Nephron progenitor cell (in vitro differentiated cells): ENCODE data around the gene LATS2.
A peak's percentile ranks its signal among the peaks of the same experiment; 100 is the strongest.
"Not testable (repeated sequence)": the region's sequence is repeated elsewhere in the genome, so short reads cannot be mapped to it uniquely, and the experiment has no call there.

ENCODE experiments used
- DNase-seq: peaks from one replicate; pipeline ENCODE4 v3.0.0; 2021
- H3K27ac Mint-ChIP-seq: 2 replicates; pipeline ENCODE4 v1.8.0; 2021; ENCODE audit warnings: mild to moderate bottlenecking, moderate library complexity, mixed read lengths
- H3K27me3 Mint-ChIP-seq: 2 replicates; pipeline ENCODE4 v1.8.0; 2021; ENCODE audit warnings: mild to moderate bottlenecking, low read depth, mixed read lengths; ENCODE audit not compliant: poor library complexity
- H3K36me3 Mint-ChIP-seq: 2 replicates; pipeline ENCODE4 v1.8.0; 2021; ENCODE audit warnings: low read depth, mixed read lengths
- H3K4me1 Mint-ChIP-seq: 2 replicates; pipeline ENCODE4 v1.8.0; 2021; ENCODE audit warnings: mixed read lengths
- H3K4me3 Mint-ChIP-seq: 2 replicates; pipeline ENCODE4 v1.8.0; 2021; ENCODE audit warnings: mild to moderate bottlenecking, moderate library complexity, mixed read lengths
- H3K9me3 Mint-ChIP-seq: 2 replicates; pipeline ENCODE4 v1.8.0; 2021; ENCODE audit warnings: mild to moderate bottlenecking, moderate library complexity, mixed read lengths
- CTCF ChIP-seq: fragments of 200-600 bp; sonication (generic); IDR thresholded peaks from 2 replicates; pipeline ENCODE4 v1.5.0; 2021; ENCODE audit warnings: antibody characterized with exemption

Gene LATS2

GRCh38 chr13:20939662-20940061 lies 121.7 kb downstream of the LATS2 start:
- Mint-ChIP-seq H3K27ac (no peak overlapping the region), H3K36me3 (no peaks in the 10 kb centered on the region), H3K27me3 (peaks cover 11% of the 10 kb centered on the region), H3K4me1 (peaks cover 14% of the 10 kb centered on the region), H3K9me3 (no peaks in the 10 kb centered on the region), H3K4me3 (no peak overlapping the region)
- no peak for DNase-seq
- no peak for TF ChIP-seq CTCF

GRCh38 chr13:20938302-20938701 lies 123.1 kb downstream of the LATS2 start:
- Mint-ChIP-seq H3K9me3 (no peaks in the 10 kb centered on the region), H3K36me3 (no peaks in the 10 kb centered on the region), H3K4me1 (peaks cover 8% of the 10 kb centered on the region), H3K4me3 (no peak overlapping the region), H3K27me3 (peaks cover 6% of the 10 kb centered on the region), H3K27ac (no peak overlapping the region)
- DNase-seq = no peak
- TF ChIP-seq CTCF = no peak

GRCh38 chr13:20927596-20928257 lies 133.7 kb downstream of the LATS2 start:
- Mint-ChIP-seq H3K27me3 (peaks cover 2% of the 10 kb centered on the region), H3K4me1 (no peaks in the 10 kb centered on the region), H3K9me3 (no peaks in the 10 kb centered on the region), H3K36me3 (no peaks in the 10 kb centered on the region), H3K4me3 (no peak overlapping the region), H3K27ac (no peak overlapping the region)
- TF ChIP-seq CTCF = no peak
- no peak for DNase-seq

- not testable (repeated sequence) for DNase-seq, H3K4me1 Mint-ChIP-seq, H3K9me3 Mint-ChIP-seq, H3K27me3 Mint-ChIP-seq, H3K36me3 Mint-ChIP-seq, H3K27ac Mint-ChIP-seq, H3K4me3 Mint-ChIP-seq
These were observed 136.0 kb downstream of the LATS2 start for GRCh38 chr13:20925395-20925790.

GRCh38 chr13:20924758-20925394 lies 136.5 kb downstream of the LATS2 start:
- no peaks in the 10 kb centered on the region for H3K36me3 Mint-ChIP-seq
- no peaks in the 10 kb centered on the region for H3K9me3 Mint-ChIP-seq
- peaks cover 7% of the 10 kb centered on the region for H3K27me3 Mint-ChIP-seq
- no peaks in the 10 kb centered on the region for H3K4me1 Mint-ChIP-seq
- peak; percentile 85 for DNase-seq
- no peak overlapping the region for H3K27ac Mint-ChIP-seq
- H3K4me3 Mint-ChIP-seq = no peak overlapping the region
- peak; percentile 85 for TF ChIP-seq CTCF

- Mint-ChIP-seq H3K36me3 (no peaks in the 10 kb centered on the region), H3K9me3 (no peaks in the 10 kb centered on the region), H3K27me3 (peaks cover 10% of the 10 kb centered on the region), H3K27ac (peak overlapping the region; percentile 60), H3K4me3 (no peak overlapping the region), H3K4me1 (no peaks in the 10 kb centered on the region)
- no peak for TF ChIP-seq CTCF
- no peak for DNase-seq
These were observed 138.1 kb downstream of the LATS2 start for GRCh38 chr13:20923272-20923671.
